DMS 273 (cell line): ENCODE results near the gene KCNJ4.
A peak's percentile ranks its signal among the peaks of the same experiment; 100 is the strongest.

Experiments used
- DNase-seq: peaks from one replicate; lab custom pipeline; 2025; ENCODE audit not compliant: unreplicated experiment; lab: John Stamatoyannopoulos, UW

The KCNJ4 gene

DNA sequence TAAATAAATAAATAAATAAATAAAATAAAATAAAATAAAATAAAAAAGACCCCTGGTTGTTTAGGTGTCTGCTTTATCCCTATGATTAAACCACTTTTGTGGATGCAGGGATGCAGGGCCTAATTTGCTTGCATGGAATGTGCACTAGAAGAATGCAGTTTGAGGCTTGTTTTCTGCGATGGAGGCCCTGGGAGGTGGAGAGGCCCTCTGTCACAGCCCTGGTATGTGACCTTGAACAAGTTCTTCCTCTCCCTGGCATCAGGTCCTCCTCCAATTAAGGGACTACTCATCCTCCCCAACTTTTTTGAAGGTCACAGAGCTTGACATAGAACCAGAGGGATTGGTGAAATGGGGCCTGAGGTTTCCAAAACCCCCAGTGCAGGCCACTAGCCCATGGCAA lies 22.7 kb downstream of the KCNJ4 start:
- no peak for DNase-seq

DNA sequence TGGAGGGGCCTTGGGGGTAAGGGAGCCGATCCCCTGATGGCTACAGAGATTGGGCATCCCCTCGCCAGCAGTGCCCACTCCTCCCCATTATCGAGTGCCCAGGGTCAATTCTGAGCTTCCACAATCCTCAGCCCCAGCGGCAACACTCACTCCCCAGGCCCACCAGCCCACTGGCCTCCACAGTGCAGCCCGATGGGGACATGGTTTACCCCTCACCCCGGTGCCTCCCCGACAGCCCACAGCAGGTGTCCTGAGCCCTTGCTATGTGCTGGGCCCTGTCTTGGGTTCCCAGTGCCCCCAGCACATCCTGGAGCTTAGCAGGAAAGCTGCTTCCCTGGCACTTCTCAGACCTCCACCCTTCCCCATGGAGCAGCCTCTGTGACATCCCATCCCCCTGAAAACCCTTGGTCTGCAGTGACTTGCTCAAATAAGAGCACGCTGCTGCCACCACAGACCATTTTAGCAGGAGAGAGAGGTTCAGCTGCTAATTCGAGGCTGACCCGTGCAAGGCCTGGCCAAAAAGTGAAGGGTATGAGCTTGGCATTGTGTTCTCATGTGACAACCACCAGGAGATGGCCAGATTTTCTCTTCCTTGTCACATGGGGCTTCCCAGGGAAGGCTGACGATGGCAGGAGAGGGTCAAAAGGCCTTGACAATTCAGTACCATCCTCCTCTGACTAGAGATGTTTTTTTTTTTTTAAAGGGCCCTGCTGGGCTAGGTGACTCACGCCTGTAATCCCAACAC lies 23.6 kb downstream of the KCNJ4 start:
- no peak for DNase-seq

DNA sequence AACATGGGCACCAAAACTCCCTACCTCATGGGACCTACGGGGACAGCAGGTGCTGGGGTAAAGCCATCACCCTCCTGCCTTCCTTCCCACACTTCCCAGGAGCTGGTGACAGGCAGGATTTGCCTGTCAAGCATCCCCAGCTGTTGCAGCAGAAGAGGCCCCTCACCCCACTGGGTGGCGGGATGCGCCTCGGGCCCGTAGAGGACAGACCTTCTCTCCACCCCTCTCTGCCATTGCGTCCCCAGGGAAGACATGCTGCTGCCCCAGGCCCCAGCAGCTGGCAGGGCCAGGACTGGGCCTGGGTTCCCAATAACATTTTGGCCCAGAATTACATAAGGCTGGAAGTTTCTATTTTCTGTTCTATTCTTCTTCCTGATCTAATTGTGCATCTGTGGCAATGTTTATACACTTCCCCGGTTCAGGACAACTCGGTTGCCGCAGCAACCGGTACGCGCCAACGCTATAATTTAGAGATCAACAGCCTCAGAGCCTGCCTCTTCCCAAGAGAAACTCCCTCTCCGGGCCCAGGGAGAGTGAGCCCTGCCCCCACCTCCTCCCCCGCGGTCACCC lies 25.4 kb downstream of the KCNJ4 start:
- peak; percentile 66 for DNase-seq

DNA sequence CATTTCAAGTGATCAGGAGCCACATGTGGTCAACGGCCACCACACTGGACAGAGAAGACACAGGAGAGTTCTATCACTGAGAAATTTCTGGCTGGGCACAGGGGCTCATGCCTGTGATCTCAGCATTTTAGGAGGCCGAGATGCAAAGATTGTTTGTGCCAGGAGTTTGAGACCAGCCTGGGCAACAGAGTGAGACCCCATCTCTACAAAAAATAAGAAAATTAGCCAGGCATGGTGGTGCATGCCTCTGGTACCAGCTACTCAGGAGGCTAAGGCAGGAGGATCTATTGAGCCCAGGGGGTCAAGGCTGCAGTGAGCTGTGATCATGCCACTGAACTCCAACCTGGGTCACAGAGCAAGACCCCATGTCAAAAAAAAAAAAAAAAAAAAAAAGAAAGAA lies 26.3 kb downstream of the KCNJ4 start:
- no peak for DNase-seq

DNA sequence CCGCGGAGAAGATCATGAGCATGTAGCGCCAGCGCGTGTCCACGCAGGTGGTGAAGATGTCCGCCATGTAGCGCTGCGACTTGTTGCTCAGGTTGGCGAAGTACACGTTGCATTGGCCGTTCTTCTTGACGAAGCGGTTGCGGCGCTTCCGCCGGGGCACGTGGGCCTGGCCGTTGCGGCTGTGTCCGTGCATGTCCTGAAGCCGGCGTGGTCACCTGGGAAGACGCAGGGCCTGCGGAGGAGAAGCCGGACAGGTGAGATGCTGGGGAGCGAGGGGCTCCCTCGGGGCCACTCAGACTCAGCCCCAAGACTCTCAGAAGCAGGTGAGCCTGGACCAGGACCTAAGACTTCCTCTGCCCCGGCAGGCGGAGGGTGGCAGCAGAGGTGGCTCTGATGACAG lies 27.1 kb downstream of the KCNJ4 start:
- DNase-seq: no peak

DNA sequence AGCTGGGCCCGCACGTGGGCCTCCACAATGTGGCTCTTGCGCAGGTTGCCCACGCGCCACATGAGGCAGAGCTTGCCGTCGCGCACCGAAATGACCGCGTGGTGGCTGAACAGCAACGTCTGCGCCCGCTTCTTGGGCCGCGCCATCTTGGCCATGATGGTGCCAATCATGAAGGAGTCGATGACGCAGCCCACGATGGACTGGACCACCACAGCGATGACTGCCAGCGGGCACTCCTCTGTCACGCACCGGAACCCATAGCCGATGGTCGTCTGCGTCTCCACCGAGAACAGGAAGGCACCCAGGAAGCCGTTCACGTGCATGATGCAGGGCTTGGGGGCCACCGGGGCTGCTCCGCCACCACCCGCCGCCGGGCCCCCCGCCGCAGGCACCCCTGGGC lies 27.5 kb downstream of the KCNJ4 start:
- no peak for DNase-seq

DNA sequence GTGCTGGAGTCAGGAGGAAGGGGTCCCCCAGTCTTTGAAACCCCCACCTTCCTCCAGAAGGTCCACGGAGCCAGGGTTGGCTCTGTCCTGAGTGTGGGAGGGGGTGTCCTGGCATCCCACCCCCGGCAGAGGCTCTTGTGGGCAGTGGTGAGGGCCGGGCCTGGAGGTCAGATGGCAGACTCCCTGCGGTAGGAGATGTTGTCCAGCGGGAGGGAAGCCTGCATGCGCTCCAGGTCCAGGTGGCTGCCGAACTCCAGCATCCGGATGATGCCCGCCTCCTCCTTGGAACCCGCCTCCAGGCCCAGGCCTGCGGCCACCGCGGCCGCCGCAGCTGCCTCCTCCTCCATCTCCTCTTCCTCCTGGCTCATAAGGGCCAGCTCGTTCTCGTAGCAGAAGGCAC lies 28.4 kb downstream of the KCNJ4 start:
- no peak for DNase-seq

DNA sequence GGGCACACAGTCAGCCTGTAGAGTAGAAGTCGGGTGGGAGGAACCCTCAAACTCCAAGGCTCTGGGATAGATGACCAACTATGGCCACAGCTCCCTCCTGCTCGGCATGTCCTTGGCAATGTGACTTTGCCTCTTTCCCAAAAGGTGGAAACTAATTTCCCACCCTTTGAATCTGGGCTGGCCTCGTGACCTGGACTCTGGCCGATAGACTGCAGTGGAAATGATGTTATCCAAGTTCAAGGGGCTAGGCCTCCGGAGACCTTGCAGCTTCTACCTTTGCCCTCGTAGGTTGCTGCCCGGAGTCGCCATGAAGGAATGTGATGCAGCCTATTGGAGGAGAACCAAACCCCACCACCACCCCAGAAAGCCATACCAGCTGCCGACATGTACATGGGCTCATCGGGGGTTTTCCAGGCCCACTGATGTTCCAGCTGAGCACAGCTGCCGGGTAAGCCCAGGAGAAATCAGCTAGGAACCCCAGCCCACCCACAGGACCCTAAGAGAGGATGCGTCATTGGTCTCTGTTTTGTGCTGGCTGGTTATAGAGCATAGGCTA lies 30.4 kb downstream of the KCNJ4 start:
- no peak for DNase-seq

DNA sequence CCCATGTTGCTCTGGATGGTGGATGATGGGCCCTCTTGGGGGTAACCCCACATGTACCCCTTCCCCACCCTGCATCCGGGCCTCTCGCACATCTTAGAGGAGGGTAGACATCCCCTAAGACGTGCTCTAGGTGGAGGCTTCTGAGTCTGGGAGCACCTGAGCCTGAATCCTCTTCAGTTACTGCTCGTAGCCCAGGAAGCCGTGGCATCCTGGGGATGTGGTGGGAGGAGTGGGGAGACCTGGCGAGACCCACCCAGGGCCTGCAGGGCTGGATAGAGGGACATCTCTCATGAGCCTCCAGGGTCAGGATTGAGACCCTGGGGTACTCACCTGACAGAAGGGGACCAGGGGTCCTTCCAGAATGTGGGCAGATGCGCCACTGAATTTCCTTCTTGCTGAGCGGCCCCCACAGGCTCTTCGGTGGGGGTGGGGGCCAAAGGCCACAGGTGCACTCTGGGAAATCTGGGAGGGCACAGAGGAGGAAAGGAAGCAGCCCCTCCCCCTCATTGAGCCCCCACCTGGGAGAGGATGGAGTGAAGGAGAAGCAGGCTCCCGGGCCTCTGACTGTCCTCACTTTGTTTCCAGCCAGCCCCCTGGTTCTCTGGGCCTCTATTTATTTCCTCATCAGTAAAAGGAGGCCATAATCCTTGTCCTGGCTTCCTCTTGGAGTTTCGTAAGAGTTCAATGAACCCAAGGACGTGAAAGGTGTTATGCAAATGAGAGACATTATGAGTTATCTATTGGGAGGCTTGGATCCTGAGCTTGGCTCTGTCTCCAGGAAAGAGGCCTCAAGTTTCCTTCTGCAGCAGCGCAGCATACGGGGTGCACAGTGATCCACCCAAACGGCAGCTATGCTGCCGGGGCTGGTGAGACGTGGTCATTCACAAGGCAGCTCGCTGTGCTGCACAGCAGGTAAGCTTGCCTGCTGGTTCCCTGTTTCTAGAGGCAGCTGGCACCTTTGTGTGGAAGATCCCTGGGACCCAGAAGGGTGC lies 31.2 kb downstream of the KCNJ4 start:
- no peak for DNase-seq

DNA sequence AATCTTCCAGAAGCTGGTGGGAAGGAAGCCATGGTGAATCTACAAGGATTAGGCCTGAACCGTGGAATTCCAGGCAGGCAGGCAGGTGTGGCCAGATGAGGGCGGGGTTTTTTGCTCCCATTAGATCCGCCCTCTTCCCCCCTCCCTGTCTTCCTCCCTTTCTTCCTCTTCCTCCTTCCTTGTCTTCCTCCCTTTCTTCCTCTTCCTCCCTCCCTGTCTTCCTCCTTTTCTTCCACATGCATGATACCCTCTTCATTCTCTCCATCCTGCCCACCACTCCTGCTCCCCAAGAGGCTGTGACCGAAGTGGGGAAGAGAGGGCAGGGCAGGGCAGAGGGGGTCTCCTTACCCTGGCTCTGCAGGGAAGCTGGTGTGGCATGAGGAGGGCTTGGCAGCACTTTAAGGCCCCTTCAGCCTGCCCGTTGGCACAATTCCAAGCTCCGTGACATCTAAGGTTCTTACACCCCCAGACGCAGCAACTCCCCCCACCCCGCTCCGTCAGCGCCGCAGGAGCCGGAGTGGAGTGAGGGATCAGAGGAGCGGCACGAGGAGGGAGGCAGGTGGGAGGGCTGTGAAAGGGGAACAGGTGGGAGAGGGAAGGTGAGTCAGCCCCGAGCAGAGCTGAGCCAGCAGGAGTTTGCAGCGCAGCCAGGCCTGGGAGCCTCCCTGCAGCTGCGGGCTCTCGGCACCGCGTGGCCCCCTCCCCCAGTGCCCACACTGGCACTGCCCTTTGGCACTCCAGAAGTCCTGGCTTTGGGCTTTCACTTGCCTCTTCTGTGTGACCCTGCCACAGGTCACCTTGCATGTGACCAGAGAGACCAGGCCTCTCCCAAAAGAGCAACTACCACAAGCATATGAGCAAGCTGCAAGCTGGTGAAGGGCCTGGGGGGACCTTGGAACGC lies 32.1 kb downstream of the KCNJ4 start:
- peak; percentile 43 for DNase-seq

DNA sequence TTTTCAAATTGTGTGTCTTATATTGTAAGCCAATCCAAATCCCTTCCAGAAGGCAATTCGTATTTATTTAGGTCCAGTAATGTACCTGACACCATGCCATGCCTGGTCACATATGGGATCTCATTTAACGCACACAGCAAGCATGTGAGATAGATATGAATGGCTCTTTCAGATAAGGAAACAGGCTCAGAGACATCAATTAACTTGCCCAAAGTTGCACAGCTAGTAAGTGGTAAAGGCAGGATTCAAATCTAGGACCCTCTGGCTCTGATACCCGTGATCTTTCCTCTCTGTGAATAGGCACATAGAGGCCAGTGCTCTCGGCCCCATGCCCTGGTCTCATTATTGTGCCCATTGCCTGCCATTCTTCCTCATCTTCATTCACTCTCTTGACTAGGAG lies 34.3 kb downstream of the KCNJ4 start:
- no peak for DNase-seq

DNA sequence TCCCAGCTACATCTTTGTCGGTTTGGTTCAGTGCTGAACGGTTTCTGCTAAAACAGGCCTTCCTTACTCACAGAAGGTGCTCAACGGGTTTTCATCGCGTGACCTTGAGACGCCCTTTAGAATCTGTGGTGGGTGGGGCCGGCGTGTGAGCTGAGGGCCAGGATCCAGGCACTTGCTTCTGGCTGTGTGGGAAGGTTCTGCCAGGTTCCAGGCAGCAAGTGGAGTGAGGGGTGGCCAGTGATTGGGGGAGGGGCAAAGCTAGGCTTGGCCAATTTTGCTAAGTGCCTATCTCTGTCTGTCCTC lies 35.2 kb downstream of the KCNJ4 start:
- DNase-seq: no peak

DNA sequence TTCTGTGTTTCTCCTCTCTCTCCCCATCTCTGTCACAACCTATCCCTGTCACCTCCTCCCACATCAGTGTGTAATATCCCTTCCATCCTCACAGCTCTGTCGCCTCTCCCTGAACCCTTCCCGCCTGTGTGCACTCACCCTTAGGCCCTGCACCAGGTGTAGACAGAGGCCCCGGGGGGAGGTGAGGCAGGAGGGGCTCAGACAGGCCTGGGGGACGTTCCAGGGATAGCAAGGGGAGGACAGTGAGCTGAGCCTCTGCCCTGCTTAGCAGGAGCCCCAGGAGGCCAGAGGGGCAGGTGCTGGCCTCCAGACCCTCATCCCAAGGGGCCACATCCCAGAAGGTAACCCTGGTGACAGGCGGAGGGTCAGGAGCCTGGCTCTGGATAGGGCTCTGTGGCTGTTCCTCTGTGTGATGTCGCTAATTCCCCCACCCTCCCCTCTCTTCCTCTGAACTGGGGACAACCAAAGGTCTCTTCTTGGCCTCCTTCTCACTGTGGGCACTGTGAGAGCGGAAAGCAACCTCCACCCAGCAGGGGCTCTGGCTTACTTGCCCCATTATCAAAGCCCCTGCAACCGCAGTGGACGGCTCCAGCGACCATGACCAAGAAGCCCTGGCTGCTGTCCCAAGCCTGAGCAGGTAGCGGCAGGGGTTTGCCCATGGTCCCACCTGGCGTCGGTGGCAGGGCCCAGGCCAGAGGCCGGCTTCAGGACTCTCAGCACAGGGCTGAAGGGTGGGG lies 35.7 kb downstream of the KCNJ4 start:
- DNase-seq: no peak

DNA sequence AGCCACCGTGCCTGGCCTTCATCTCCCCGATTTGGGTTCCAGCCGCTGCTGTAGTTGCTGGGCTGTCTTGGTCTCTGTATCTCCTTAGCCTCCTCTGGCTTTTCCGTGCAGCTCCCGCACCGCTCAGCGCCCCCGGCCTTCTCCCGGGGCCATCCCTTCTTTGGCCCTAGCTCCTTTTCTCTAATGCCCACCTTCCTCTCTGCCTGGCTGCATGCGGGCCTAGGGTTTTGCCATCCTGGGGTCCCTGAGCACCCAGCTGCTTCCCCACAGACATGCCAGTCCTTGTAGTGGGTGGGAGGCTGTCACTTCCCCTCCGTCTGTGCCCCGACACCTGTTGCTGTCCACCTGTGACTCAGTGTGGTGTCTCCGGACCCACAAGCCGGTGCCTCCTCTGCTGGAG lies 36.4 kb downstream of the KCNJ4 start:
- no peak for DNase-seq

DNA sequence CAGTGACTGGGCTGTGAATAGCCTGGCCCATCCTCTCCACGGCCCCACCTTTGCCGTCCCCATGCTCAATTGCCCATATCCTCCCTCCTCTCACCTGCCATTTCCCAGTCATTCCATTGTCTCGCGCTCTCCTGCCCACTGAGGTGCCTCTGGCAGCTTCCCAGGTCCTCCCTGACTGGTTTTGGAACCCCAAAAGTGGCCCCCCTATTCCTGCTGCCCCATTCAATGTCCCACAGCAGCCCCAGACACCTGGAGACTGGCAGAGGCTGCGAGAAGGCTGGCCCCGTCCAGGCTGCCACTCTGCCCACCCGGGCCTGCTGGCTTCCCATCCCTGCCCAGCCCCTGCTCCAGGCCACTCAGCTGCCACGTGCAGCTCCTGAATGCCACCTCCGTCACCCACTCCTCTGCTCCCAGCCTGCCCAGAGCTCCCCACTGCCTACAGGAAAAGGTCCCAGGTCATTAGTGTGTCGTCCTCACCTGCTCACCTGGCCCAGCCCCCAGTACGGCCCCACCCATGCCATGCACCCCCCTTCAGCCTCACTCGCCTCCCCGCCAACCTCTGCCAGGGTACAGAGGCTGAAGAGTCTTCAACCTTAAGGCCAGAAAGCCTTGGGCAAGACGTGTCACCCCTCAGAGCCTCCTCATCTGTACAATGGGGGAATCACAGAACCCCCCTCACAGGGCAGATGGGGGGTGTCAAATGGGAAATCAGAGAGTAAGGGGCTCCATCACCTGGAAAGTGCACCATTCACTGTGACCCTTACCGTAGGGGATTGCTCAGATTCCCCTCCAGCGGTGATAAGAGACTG lies 37.5 kb downstream of the KCNJ4 start:
- no peak for DNase-seq

DNA sequence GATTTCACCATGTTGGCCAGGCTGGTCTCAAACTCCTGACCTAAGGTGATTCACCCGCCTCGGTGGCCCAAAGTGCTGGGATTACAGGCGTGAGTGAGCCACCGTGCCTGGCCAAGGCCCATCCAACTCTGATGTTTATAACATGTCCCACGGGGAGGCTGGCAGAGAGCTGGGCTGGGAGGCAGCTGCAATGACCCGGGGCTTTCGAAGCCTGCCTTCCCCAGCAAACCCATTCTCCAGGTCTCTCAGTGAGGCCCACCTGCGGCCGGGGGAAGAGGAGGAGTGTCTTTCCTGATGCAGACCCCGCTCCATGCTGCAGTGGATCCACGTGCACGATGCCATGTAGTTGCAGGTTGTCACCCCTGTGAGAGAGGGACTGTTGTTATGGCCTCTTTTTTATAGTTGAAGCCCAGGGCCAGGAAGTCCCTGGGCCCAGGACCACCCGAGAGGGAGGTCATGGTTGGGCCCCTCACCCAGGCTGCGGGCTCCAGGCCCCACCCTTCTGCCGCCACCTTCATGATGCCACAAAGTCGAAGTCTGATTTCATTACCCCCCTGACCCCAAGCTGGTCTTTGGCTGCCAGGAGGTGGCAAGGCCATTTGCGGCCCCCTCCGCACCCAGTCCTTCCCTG lies 38.3 kb downstream of the KCNJ4 start:
- DNase-seq: no peak

DNA sequence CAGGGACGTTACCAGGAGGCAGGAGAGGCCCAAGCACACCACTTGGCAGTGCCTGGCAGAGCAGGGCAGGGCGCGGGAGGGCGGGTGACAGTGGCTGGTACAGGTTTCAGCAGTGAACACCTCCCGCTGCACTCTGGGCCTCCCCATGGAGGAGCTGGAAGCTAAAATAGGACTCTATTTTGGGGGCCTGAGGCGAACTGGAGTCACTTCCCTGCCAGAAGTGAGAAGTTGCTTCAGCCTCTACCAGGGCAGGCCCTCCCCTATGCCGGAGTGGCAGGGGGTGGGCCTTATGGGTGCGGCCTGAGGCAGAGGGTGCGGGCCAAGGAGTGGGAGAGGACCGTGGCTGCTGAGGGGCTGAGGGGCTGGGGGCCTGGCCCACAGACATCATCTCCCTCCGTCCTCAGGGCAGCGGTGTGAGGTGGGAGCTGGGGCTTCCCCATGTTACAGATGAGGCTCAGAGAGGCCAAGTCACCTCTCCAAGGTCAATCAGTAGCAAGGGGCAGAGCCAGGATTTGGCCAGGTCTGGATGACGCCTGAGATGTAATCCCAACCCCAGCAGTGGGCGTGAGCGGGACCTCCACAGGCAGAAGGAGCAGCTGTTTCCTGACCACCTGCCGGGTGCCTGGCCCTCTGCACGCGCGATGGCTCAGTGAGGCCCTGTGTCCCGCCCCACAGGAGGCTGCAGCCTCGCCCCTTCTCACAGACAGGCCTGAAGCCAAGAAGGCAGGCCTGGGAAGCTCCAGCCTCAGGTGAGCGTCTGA lies 39.3 kb downstream of the KCNJ4 start:
- DNase-seq: peak; percentile 73

DNA sequence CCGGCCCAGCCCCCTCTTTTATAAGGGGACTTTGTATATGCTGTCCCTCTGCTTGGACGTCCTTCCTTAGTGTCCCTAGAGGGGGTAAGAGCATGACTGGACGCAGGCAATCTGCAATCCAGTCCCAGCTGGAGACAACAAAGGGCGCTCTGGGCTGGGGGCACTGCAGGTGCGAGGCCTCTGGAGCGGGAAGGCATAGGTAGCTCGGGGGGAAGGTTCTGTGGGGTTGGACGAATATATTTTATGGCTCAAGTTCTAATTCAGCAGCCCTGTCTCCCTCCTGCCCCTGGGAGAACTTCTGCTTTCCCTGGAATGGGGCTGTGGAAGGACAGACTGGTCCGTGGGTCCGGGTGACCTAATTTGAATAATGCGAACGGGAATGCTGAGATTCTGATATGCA lies 40.0 kb downstream of the KCNJ4 start:
- DNase-seq: no peak
